Sigmoid colon (tissue), 7 donors: ENCODE data around the gene STK39. TPM values are rescaled to one million over a fixed set of nuclear protein-coding genes. Genes with fewer than 3 reads are reported as not detected.

Experiments
- DNase-seq: peaks from one replicate; pipeline ENCODE4 v3.0.0-alpha.2; 2019
- H3K27ac ChIP-seq, 4 donors: fragments of 200-600 bp; sonication (generic); one replicate each; pipeline ENCODE4 v1.5.1; 2016 to 2019; ENCODE audit warnings: mild to moderate bottlenecking in 1 of 4
- H3K27me3 ChIP-seq, 3 donors: fragments of 200-600 bp; sonication (generic); one replicate each; pipeline ENCODE4 v1.5.1; 2019; ENCODE audit warnings: mild to moderate bottlenecking in 1 of 3
- H3K36me3 ChIP-seq, 4 donors: fragments of 200-600 bp; sonication (generic); one replicate each; pipeline ENCODE4 v1.5.1; 2016 to 2019
- H3K4me1 ChIP-seq, 4 donors: fragments of 200-600 bp; sonication (generic); one replicate each; pipeline ENCODE4 v1.5.1; 2017 to 2019
- H3K4me3 ChIP-seq, 4 donors: fragments of 200-600 bp; sonication (generic); one replicate each; pipeline ENCODE4 v1.5.1; 2017 to 2019; ENCODE audit warnings: mild to moderate bottlenecking in 2 of 4, moderate library complexity in 1 of 4
- H3K9me3 ChIP-seq, 4 donors: fragments of 200-600 bp in 3 of 4; sonication (generic) in 3 of 4; one replicate each; pipeline versions ENCODE4 v1.5.1 to v1.6.1; 2013 to 2019
- EP300 ChIP-seq, 4 donors: sonication (generic); formaldehyde crosslinking; IDR thresholded peaks; one replicate each; pipeline ENCODE4 v1.6.1; 2017; ENCODE audit warnings: antibody characterized with exemption in 4 of 4
- POLR2A ChIP-seq, 2 donors: fragments of 450-650 bp; IDR thresholded peaks; one replicate each; pipeline ENCODE4 v1.6.1; 2016; ENCODE audit warnings: antibody characterized with exemption in 2 of 2, mild to moderate bottlenecking in 2 of 2, moderate library complexity in 2 of 2
- POLR2AphosphoS5 ChIP-seq, 4 donors: sonication (generic); formaldehyde crosslinking; IDR thresholded peaks; one replicate each; pipeline ENCODE4 v1.6.1; 2017; ENCODE audit warnings: antibody characterized with exemption in 4 of 4
- WGBS, 2 donors: extraction: QIAGEN DNeasy Blood & Tissue Kit; methylation state at CpG; one replicate each; pipeline ENCODE4 v1.1.7; 2013; 5-methylcytosine and 5-hydroxymethylcytosine counted together
- intact Hi-C: fragments of 100-400 bp; cut with DNase I; formaldehyde crosslinking; loops from one replicate; pipeline ENCODE4 v1.15.1; 2023
- polyA plus RNA-seq, 3 donors: library from polyadenylated mRNA; stranded (reverse); fragments of 200-250 nt; gene quantifications; one replicate each; pipeline ENCODE4 v1.2.3, GENCODE V29; 2013
- total RNA-seq, 4 donors: library from RNA; depleted of rRNA; stranded (reverse); fragments of >200 nt; gene quantifications; one replicate each; pipeline ENCODE4 v1.1.0, GENCODE V29; 2016
- TF ChIP-seq, protein P1 (sequence below), 4 experiments: fragments of 450-650 bp in 3 of 4; fragments of 200-600 bp in 1 of 4; IDR thresholded peaks; one replicate each; pipeline ENCODE4 v1.5.1; 2016 to 2019; ENCODE audit warnings: antibody characterized with exemption in 4 of 4, mild to moderate bottlenecking in 3 of 4, moderate library complexity in 2 of 4
- donor health status: healthy with polysubstance abuse.
- donor health status: Bipolar disorder and iron deficiency.
- donor health status: healthy.

STK39 gene
- total and polyA plus RNA-seq, 7 donors: 13.4 to 44.9 (median 24.1) TPM

DNA sequence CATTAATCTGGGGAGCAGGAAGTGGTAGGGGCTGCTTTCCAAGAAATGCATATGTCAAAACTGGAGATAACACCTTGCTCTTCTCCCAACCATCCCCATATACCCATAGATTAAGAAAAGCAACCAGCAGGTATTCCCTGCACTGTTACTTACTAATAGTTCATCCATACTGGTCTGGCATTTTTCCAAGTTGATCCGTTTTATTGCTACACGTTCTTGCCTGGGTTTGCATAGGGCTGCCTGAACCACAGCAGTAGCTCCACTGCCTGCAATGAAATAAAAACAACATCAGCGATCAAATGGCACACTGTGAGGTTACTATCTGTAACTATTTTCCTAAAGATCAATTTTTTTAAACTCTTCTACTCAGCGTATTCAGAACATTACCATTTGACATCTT is 65.6 kb downstream of the STK39 start:
- Histone ChIP-seq H3K36me3 (no peaks in the 10 kb centered on the region), H3K27ac (no peak overlapping the region), H3K4me3 (no peak overlapping the region), H3K4me1 (peaks cover 0 to 31% (median 4%) of the 10 kb centered on the region in 4 donors), H3K27me3 (no peaks in the 10 kb centered on the region), H3K9me3 (no peaks in the 10 kb centered on the region)
- WGBS, 2 donors: 21 to 63% methylated on average over 4 of the region's 4 CpGs
- TF ChIP-seq, protein P1, sequence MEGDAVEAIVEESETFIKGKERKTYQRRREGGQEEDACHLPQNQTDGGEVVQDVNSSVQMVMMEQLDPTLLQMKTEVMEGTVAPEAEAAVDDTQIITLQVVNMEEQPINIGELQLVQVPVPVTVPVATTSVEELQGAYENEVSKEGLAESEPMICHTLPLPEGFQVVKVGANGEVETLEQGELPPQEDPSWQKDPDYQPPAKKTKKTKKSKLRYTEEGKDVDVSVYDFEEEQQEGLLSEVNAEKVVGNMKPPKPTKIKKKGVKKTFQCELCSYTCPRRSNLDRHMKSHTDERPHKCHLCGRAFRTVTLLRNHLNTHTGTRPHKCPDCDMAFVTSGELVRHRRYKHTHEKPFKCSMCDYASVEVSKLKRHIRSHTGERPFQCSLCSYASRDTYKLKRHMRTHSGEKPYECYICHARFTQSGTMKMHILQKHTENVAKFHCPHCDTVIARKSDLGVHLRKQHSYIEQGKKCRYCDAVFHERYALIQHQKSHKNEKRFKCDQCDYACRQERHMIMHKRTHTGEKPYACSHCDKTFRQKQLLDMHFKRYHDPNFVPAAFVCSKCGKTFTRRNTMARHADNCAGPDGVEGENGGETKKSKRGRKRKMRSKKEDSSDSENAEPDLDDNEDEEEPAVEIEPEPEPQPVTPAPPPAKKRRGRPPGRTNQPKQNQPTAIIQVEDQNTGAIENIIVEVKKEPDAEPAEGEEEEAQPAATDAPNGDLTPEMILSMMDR (IDR thresholded peaks at IDR 0.05): no peak
- TF ChIP-seq POLR2A (IDR thresholded peaks at IDR 0.05): no peak
- TF ChIP-seq POLR2AphosphoS5 (IDR thresholded peaks at IDR 0.05): no peak
- TF ChIP-seq EP300 (IDR thresholded peaks at IDR 0.05): no peak
- DNase-seq: no peak
- intact Hi-C loops: no loop called here

GRCh38 chr2:168180914-168181313 is 66.5 kb downstream of the STK39 start:
- Histone ChIP-seq H3K9me3 (no peaks in the 10 kb centered on the region), H3K36me3 (no peaks in the 10 kb centered on the region), H3K27me3 (no peaks in the 10 kb centered on the region), H3K4me1 (peaks cover 0 to 24% (median 4%) of the 10 kb centered on the region in 4 donors), H3K4me3 (no peak overlapping the region), H3K27ac (no peak overlapping the region)
- intact Hi-C loops: no loop called here
- DNase-seq: no peak
- TF ChIP-seq POLR2AphosphoS5 (IDR thresholded peaks at IDR 0.05) (no peak), POLR2A (IDR thresholded peaks at IDR 0.05) (no peak), EP300 (IDR thresholded peaks at IDR 0.05) (no peak)
- TF ChIP-seq, protein P1 (IDR thresholded peaks at IDR 0.05): no peak
- 69 to 83% methylated on average over 3 of the region's 3 CpGs for WGBS, 2 donors

DNA sequence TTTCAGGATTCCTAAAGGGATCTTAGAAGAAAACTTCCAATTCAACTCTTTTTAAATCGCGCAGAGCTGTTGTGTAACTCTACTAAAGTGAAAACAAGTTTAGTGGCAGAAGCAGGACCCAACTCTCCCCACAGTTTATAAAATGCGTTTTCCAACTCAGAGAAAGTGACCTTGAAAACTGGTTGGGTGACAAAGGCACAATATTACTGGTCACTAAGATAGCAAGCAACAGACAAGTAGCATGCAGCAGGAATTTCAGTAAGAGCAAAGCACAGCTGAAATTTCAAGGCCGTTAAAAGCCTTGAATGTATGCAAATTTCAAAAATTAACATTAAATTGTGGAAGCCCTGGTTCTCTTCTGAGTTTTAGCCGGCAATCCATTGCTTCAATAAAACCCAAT is 66.9 kb downstream of the STK39 start:
- Histone ChIP-seq H3K4me1 (peaks cover 0 to 24% (median 4%) of the 10 kb centered on the region in 4 donors), H3K27me3 (no peaks in the 10 kb centered on the region), H3K36me3 (no peaks in the 10 kb centered on the region), H3K4me3 (no peak overlapping the region), H3K9me3 (no peaks in the 10 kb centered on the region), H3K27ac (no peak overlapping the region)
- TF ChIP-seq, protein P1 (IDR thresholded peaks at IDR 0.05): no peak
- no peak for TF ChIP-seq POLR2AphosphoS5 (IDR thresholded peaks at IDR 0.05)
- no peak for TF ChIP-seq POLR2A (IDR thresholded peaks at IDR 0.05)
- TF ChIP-seq EP300 (IDR thresholded peaks at IDR 0.05): no peak
- intact Hi-C loops: no loop called here
- no peak for DNase-seq
- 75 to 87% methylated on average over 5 of the region's 5 CpGs for WGBS, 2 donors

- Histone ChIP-seq H3K4me1 (peaks cover 0 to 15% (median 0%) of the 10 kb centered on the region in 4 donors), H3K4me3 (no peak overlapping the region), H3K9me3 (no peaks in the 10 kb centered on the region), H3K27ac (no peak overlapping the region), H3K36me3 (no peaks in the 10 kb centered on the region), H3K27me3 (no peaks in the 10 kb centered on the region)
- WGBS, 2 donors: 70 to 87% methylated on average over 5 of the region's 5 CpGs
- no peak for TF ChIP-seq POLR2A (IDR thresholded peaks at IDR 0.05)
- no peak for TF ChIP-seq EP300 (IDR thresholded peaks at IDR 0.05)
- no peak for TF ChIP-seq POLR2AphosphoS5 (IDR thresholded peaks at IDR 0.05)
- TF ChIP-seq, protein P1 (IDR thresholded peaks at IDR 0.05): no peak
- intact Hi-C loops: no loop called here
- no peak for DNase-seq
Measured at GRCh38 chr2:168179592-168179991, 67.8 kb downstream of the STK39 start.
